Measurements from ENCODE around the gene NACC2.

The NACC2 gene, protein sequence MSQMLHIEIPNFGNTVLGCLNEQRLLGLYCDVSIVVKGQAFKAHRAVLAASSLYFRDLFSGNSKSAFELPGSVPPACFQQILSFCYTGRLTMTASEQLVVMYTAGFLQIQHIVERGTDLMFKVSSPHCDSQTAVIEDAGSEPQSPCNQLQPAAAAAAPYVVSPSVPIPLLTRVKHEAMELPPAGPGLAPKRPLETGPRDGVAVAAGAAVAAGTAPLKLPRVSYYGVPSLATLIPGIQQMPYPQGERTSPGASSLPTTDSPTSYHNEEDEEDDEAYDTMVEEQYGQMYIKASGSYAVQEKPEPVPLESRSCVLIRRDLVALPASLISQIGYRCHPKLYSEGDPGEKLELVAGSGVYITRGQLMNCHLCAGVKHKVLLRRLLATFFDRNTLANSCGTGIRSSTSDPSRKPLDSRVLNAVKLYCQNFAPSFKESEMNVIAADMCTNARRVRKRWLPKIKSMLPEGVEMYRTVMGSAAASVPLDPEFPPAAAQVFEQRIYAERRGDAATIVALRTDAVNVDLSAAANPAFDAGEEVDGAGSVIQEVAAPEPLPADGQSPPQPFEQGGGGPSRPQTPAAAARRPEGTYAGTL

DNA sequence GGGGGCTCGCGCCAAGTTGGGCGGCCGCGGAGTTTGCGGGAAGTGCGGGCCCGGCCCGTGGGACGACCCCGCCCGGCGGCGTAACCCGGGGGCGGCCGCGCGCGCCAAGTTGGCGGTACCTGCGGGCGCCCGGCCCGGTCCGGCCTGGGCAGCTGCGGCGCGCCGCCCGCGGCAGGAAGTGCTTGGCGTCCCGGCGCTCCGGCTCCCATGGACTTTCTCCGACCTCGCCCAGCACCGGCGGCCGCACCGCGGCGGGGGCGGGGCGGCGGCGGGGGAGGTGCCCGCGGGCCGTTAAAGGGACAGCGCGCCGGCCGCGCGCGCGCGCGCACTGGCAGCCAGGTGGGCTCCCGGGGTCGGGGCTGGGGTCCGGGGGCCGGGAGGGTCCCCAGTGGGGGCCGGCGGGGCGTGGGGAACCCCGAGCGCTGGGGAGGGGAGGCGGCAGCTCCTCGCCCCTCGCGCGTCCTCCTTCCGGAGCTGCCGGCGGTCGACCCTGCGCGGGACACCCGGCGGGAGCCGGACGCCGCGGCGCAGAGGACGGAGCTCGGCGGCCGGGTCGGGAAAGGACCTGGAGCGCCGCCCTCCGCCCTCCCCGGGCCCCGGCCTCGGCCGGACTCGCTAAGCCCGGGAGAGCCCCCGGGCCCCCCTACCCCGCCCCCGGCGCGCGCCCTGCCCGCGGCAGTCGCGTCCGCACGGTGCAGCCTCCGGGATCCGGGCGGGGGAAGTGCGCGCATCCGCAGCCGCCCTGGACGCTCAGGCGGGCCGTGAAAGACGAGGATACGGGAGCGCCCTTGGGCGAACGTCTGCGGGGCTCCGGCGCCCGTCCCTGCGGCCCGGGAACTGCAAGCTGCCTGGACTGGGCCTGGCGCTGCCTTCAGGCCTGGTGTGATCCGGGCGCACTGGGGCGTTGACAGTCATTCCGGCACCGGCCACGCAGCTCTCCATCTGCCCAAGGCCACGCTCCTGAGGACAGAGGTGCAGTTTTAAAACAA, at the start of gene NACC2:
Gene NACC2 (minus strand): TSS at position 220 of the 989 bp plus-strand sequence. CDS start 44,768 bp downstream, outside the sequence.
- DNase-seq (ENCODE audit: low spot score): no peak

DNA sequence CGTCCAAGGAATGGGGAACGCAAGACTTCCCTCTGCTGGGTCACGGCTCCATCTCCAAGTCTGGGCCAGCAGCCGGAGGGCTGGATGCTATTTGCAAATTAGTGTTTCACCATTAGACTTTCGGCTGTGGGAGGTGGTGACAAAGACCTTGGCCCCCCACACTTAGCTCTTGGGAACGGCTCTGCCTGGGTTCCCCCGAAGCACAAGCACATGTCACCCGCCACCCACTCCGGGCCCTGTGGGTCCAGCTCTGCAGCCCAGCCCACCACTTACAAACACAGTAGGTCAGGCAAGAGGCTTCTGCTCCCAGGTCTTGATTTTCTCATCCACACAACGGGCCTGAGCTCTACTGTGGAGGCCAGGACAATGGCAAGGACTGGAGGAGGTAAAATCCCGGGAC, 49.4 kb upstream of the NACC2 start:
- no peak for DNase-seq (ENCODE audit: low spot score)

GRCh38 chr9:136143215-136144001, 48.3 kb upstream of the NACC2 start:
- peak; percentile 50 for DNase-seq (ENCODE audit: low spot score)

GRCh38 chr9:136142859-136143214, 47.7 kb upstream of the NACC2 start:
- no peak for DNase-seq (ENCODE audit: low spot score)

- no peak for DNase-seq (ENCODE audit: low spot score)
Observed at GRCh38 chr9:136142414-136142796, 47.3 kb upstream of the NACC2 start.

- no peak for DNase-seq (ENCODE audit: low spot score)
Observed at GRCh38 chr9:136141682-136142413, 46.8 kb upstream of the NACC2 start.

- no peak for DNase-seq (ENCODE audit: low spot score)
Observed at GRCh38 chr9:136140966-136141365, 45.9 kb upstream of the NACC2 start.

- no peak for DNase-seq (ENCODE audit: low spot score)
Observed at GRCh38 chr9:136140046-136140445, 45.0 kb upstream of the NACC2 start.

GRCh38 chr9:136138566-136138965, 43.5 kb upstream of the NACC2 start:
- peak; percentile 66 for DNase-seq (ENCODE audit: low spot score)

DNA sequence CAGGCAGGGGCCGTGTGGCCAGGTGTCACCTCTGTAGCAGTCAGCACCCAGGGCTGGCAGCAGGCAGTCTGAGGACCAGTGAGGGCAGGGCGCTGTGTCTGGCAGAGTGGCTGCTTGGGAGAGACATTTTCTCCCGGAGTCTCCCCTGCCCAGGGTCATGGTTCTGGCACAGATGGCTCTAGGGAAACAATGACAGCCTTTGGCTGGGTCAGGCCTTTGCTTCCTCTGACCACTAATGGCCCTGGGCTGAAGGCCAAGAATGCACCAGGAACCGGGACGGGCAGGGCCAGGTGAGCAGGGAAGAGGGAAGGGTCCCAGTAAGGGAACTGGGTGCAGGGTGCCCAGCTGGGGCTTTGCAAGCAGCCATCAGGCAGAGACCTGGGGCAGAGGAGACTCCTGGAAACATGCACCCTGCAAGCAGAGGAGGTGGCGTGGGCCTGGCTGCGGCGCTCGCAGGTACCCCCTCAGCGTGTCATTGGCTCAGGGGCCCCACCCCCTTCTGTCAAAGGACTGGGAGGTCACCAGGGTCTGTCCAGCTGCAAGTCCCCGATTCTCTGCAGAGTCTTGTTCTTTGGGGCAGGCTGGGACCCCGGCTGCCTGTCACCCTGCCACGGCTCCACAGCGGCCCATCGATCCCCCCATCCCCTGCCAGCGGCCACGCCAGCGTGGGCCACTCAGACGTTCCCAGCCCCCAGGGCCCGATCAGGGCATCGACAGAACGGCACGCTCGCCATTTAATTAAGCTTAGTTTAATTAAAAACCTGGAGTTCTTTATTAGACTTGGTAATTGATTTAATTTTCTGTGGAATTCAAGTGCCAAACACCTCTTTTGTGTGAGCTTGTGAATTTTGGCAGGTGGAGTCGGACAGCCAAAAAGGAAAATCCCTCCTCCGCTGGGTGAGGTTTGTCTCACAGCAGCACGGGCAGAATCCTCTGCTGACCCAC, 42.5 kb upstream of the NACC2 start:
- DNase-seq (ENCODE audit: low spot score): no peak

DNA sequence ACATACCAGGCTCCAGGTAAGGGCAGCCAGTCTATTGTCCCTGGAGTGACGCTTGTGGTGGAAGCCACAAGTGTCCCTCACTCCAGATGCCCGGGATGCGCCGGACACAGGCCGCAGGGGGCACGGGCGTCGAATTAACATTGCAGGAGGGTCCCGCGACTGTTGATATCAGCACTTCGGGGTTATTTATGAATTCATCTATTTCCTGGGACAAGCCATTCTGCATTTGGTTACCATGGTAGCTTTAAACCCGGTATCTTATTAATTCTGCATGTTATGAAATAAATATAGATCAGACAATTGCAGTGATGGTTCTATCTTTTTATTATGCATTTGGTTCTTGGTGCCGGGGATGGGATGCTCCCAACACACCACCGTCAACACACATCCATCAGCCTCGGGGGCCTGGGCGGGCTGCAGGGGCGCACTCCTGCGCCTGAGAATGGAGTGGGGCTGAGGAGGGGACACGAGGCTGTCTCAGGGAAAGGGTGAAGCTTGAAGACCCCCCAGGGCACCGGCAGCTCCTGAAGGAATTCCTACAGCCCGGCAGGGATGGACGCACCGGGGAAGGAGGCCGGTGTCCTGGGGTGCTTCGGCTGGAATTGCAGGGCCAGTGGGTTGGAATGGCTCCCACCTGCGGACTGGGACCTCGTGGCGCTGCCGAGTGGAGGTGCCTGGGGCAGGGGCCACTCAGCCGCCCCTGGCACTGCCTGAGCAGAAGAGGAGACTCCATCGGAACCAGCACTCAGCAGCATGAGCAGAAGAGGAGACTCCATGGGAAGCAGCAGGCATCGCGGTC, 41.2 kb upstream of the NACC2 start:
- DNase-seq (ENCODE audit: low spot score): no peak

DNA sequence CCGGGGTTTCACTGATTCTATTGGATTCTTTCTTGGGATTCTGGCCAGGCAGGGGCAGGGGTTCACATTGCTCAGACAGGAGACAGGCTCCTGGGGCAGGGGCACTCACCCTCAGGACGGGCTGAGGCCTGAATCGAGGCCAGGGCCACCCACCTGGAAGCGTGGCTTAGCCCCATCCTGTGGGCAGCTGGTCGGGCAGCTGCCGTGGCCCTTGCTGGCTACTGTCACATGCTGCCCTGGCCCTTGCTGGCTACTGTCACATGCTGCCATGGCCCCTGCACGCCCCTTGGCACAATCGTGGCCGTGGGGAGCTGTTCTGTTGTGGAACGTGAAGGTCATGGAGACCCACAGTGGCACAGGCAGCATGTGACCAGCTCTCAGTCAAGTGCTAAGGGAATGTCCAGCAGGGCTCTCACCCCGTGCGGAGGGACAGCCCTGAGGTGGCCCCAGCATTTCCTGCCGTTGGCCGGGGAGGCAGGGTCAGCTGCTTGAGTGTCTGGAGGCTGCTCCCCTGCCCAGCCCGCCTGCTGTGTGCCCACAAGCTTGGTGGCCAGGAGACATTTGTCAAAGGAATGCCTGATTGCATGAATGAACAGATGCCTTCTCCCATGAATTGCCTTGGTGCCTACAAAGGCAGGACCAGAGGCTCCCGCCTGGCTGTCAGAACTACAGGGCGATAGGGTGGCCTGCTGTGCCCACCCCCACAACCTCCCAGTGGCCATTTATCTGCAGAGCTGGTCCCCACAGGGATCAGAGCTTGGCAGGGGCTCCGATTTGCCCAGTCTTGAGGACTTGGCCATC, 40.4 kb upstream of the NACC2 start:
- DNase-seq (ENCODE audit: low spot score): no peak

- DNase-seq (ENCODE audit: low spot score): no peak
Observed at GRCh38 chr9:136133959-136134484, 38.9 kb upstream of the NACC2 start.

DNA sequence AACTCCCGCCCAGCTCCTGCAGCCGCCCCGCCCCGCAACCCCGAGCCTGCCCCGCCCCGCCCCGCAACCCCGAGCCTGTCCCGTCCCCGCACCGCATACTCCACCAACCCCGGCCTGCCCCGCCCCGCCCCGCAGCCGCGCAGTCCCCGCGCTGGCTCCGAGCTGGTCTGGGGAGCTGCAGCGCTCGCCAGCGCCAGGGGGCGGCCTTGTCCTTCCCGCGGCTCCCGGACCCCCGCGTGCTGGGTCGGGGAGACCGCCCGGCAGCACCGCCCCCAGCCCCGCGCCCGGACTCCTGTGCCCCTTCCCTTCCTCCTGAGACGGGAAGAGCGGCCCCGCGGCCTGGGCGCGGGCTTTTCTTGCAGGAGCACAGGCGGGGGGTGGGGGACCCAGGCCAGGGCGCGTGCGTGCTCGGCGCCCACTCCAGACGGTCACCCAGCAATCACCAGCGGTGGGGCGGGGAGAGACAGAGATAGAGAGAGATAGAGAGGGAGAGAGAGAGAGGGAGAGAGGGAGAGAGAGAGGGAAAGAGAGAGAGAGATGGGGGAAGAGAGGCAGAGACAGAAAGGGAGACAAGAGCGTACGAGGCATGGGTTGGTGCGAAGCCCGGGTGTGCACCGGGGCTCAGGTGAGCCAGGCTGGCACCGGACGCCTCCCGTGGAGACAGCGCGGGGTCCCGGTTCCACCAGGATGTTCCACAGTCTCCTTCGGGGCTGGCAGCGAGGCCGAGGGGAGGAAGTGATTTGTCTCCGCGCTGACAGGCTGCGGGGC, 38.3 kb upstream of the NACC2 start:
- no peak for DNase-seq (ENCODE audit: low spot score)

DNA sequence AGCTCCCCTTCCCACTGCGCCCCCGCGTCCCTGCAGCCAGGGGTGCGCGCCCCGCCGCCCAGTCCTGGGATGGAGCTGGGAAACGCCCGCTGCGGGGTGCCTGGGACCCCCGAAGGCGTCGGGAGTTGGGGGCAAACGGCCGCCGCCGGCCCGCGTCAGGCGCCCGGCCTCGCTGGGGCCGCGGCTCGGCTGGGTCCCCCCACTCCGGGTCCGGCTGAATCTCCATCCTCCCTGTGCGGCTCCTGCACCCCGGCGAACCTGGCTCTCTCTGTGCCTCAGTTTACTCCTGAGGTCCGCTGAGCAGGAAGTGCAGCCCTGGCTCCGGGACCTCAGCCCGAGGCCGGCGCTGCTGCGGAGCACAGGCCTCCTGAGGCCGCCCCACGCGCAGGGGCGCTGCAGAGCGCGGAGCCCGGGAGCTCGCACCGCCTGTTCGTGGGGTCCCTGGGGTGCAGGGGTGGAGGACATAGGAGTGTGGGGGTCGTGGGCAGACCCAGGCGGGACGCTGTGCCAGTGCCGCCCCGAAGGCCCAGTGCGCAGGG, 37.5 kb upstream of the NACC2 start:
- no peak for DNase-seq (ENCODE audit: low spot score)

DNA sequence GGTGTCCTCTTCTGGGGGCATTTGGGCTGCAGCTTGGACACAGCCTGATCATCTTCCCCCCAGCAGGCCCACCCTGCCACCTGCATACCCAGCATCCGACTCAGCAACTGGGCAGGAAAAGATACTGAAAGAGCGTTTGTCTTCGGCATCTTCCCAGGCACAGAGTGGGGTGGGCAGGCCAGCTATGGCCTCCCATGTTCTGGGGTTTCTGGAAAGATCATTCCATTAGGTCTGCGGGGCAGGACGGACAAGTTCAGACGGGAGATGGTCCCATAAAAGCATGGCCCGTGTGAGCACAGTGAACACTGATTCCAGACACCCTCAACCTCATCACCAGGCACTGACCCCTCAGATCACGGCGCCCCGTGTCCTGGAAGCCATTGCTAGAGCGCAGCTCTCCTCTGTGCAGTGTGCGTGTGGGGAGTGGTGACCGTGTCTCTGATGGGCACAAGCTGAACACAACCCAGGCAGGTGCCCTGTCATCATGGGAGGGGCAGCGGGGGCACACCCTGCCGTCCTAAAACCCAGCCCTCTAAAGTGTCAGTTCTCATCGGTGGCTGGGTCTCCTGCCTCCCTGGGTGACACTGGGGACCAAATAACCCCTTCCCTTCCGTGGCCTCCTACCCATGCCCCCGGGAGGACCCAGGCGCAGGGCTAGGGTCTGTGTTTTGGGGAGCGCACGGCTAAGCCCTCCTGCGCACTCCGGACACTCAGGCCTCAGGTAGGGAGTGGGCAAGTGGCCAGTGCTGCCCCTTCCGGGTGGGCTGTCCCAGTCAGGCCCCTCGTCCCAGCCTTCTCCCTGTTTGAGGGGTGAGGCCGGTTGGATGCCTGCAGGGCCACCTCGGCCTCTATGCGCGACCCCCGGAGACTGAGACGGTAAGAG, 36.8 kb upstream of the NACC2 start:
- no peak for DNase-seq (ENCODE audit: low spot score)

All from NAMALWA (cell line).